H9 (cell line): ENCODE data around the gene TRIM75. TPM values are rescaled to one million over a fixed set of nuclear protein-coding genes. Genes with fewer than 3 reads are reported as not detected.

Experiments used
- DNase-seq: peaks from one replicate; pipeline ENCODE4 v3.0.0-alpha.2; 2017
- H2AFZ ChIP-seq: one replicate; pipeline ENCODE4 v1.6.1; 2013; ENCODE audit warnings: mild to moderate bottlenecking, low read length, control low read depth, moderate library complexity
- H2AK5ac ChIP-seq: 2 replicates; pipeline ENCODE4 v1.6.1; 2013; ENCODE audit warnings: low read length, control low read depth, mixed read lengths; ENCODE audit not compliant: insufficient read length
- H2BK120ac ChIP-seq: one replicate; pipeline ENCODE4 v1.6.1; 2013; ENCODE audit warnings: low read depth, mild to moderate bottlenecking, low read length, control low read depth, inconsistent platforms; ENCODE audit not compliant: poor library complexity, severe bottlenecking
- H2BK12ac ChIP-seq: 2 replicates; pipeline ENCODE4 v1.6.1; 2013; ENCODE audit warnings: low read length, control low read depth, mixed read lengths, low read depth; ENCODE audit not compliant: insufficient read length
- H2BK15ac ChIP-seq: 2 replicates; pipeline ENCODE4 v1.6.1; 2013; ENCODE audit warnings: low read depth, low read length, control low read depth
- H2BK20ac ChIP-seq: one replicate; pipeline ENCODE4 v1.6.1; 2013; ENCODE audit warnings: low read depth, mild to moderate bottlenecking, low read length, control low read depth, inconsistent platforms; ENCODE audit not compliant: poor library complexity, severe bottlenecking
- H2BK5ac ChIP-seq: 2 replicates; pipeline ENCODE4 v1.6.1; 2013; ENCODE audit warnings: low read length, control low read depth, mixed read lengths; ENCODE audit not compliant: insufficient read length
- H3K14ac ChIP-seq: 2 replicates; pipeline ENCODE4 v1.6.1; 2013; ENCODE audit warnings: low read length, control low read depth; ENCODE audit not compliant: insufficient read depth
- H3K18ac ChIP-seq: 2 replicates; pipeline ENCODE4 v1.6.1; 2013; ENCODE audit warnings: low read depth, mild to moderate bottlenecking, mixed read lengths, low read length, control low read depth; ENCODE audit not compliant: insufficient read length
- H3K23ac ChIP-seq: 2 replicates; pipeline ENCODE4 v1.6.1; 2013; ENCODE audit warnings: low read length, control low read depth, mixed read lengths, low read depth; ENCODE audit not compliant: insufficient read length
- H3K23me2 ChIP-seq: 2 replicates; pipeline ENCODE4 v1.6.1; 2013; ENCODE audit warnings: low read depth, mild to moderate bottlenecking, mixed read lengths, low read length, control low read depth; ENCODE audit not compliant: insufficient read length, poor library complexity, severe bottlenecking
- H3K27ac ChIP-seq: 2 replicates; pipeline ENCODE4 v1.5.1; 2013; ENCODE audit warnings: low read length, control low read depth, mixed read lengths, low read depth; ENCODE audit not compliant: insufficient read length
- H3K27me3 ChIP-seq: 2 replicates; pipeline ENCODE4 v1.6.1; 2013; ENCODE audit warnings: low read length, control low read depth, inconsistent platforms; ENCODE audit not compliant: insufficient read depth
- H3K4ac ChIP-seq: 2 replicates; pipeline ENCODE4 v1.6.1; 2013; ENCODE audit warnings: low read depth, mild to moderate bottlenecking, control low read depth, inconsistent platforms, low read length, moderate library complexity
- H3K4me1 ChIP-seq: 2 replicates; pipeline ENCODE4 v1.6.1; 2013; ENCODE audit warnings: low read length, control low read depth, inconsistent platforms; ENCODE audit not compliant: insufficient read depth
- H3K4me2 ChIP-seq: 2 replicates; pipeline ENCODE4 v1.6.1; 2013; ENCODE audit warnings: low read length, control low read depth, mixed read lengths; ENCODE audit not compliant: insufficient read length, insufficient read depth
- H3K56ac ChIP-seq: 2 replicates; pipeline ENCODE4 v1.6.1; 2013; ENCODE audit warnings: low read depth, mild to moderate bottlenecking, mixed read lengths, low read length, control low read depth; ENCODE audit not compliant: insufficient read length
- H3K79me1 ChIP-seq: 2 replicates; pipeline ENCODE4 v1.6.1; 2013; ENCODE audit warnings: low read depth, mild to moderate bottlenecking, moderate library complexity, low read length, control low read depth, inconsistent platforms; ENCODE audit not compliant: insufficient read depth, poor library complexity, severe bottlenecking
- H3K79me2 ChIP-seq: 2 replicates; pipeline ENCODE4 v1.6.1; 2013; ENCODE audit warnings: low read length, control low read depth, inconsistent platforms; ENCODE audit not compliant: insufficient read depth
- H3K9ac ChIP-seq: 2 replicates; pipeline ENCODE4 v1.6.1; 2013; ENCODE audit warnings: low read length, control low read depth, mixed read lengths; ENCODE audit not compliant: insufficient read length; ENCODE audit errors: extremely low read depth
- H3K9me3 ChIP-seq: one replicate; pipeline ENCODE4 v1.6.1; 2013; ENCODE audit warnings: low read depth, low read length, inconsistent platforms; ENCODE audit not compliant: control insufficient read depth
- H3T11ph ChIP-seq: one replicate; pipeline ENCODE4 v1.6.1; 2013; ENCODE audit warnings: mild to moderate bottlenecking, low read length, control low read depth, inconsistent platforms
- H4K20me1 ChIP-seq: one replicate; pipeline ENCODE4 v1.6.1; 2013; ENCODE audit not compliant: control insufficient read depth, insufficient read length, insufficient read depth
- H4K5ac ChIP-seq: 2 replicates; pipeline ENCODE4 v1.6.1; 2013; ENCODE audit warnings: low read depth, mild to moderate bottlenecking, mixed read lengths, low read length, control low read depth; ENCODE audit not compliant: insufficient read length
- H4K8ac ChIP-seq: replicated peaks from 2 replicates; pipeline ENCODE4 v1.6.1; 2013; ENCODE audit warnings: low read length, control low read depth, mixed read lengths, low read depth; ENCODE audit not compliant: insufficient read length
- H4K91ac ChIP-seq: 2 replicates; pipeline ENCODE4 v1.6.1; 2013; ENCODE audit warnings: low read depth, mild to moderate bottlenecking, moderate library complexity, mixed read lengths, low read length, control low read depth; ENCODE audit not compliant: insufficient read length
- H3K27ac Mint-ChIP-seq, 3 experiments: 2 replicates in 2 of 3; 3 replicates in 1 of 3; pipeline ENCODE4 v1.8.0; 2020 to 2021; ENCODE audit warnings: mixed read lengths in 3 of 3, mild to moderate bottlenecking in 1 of 3, moderate library complexity in 1 of 3
- H3K27me3 Mint-ChIP-seq: 2 replicates; pipeline ENCODE4 v1.8.0; 2021; ENCODE audit warnings: low read depth, mild to moderate bottlenecking, moderate library complexity, mixed read lengths
- H3K36me3 Mint-ChIP-seq, 3 experiments: 2 replicates in 2 of 3; 3 replicates in 1 of 3; pipeline ENCODE4 v1.8.0; 2020 to 2021; ENCODE audit warnings: low read depth in 3 of 3, mixed read lengths in 3 of 3; ENCODE audit not compliant: insufficient read depth in 1 of 3
- H3K4me1 Mint-ChIP-seq, 2 experiments: 2 replicates each; pipeline ENCODE4 v1.8.0; 2020; ENCODE audit warnings: mixed read lengths in 2 of 2
- H3K4me3 Mint-ChIP-seq, 2 experiments: 2 replicates in 1 of 2; 3 replicates in 1 of 2; pipeline ENCODE4 v1.8.0; 2020 to 2021; ENCODE audit warnings: mild to moderate bottlenecking in 2 of 2, mixed read lengths in 2 of 2, moderate library complexity in 1 of 2
- H3K9me3 Mint-ChIP-seq, 2 experiments: 2 replicates in 1 of 2; 3 replicates in 1 of 2; pipeline ENCODE4 v1.8.0; 2020; ENCODE audit warnings: mild to moderate bottlenecking in 2 of 2, mixed read lengths in 2 of 2, moderate library complexity in 1 of 2
- total RNA-seq: library from RNA; stranded (reverse); gene quantifications from 2 replicates; pipeline ENCODE4 v1.2.1, GENCODE V29; 2021
- TF ChIP-seq, protein P1 (sequence below): fragments of 200-600 bp; sonication (generic); conservative IDR thresholded peaks from 3 replicates; pipeline ENCODE4 v1.8.0; 2021; ENCODE audit warnings: antibody characterized with exemption, mild to moderate bottlenecking

Gene TRIM75
- total RNA-seq, 1 experiment from 2014 or later = not detected

DNA sequence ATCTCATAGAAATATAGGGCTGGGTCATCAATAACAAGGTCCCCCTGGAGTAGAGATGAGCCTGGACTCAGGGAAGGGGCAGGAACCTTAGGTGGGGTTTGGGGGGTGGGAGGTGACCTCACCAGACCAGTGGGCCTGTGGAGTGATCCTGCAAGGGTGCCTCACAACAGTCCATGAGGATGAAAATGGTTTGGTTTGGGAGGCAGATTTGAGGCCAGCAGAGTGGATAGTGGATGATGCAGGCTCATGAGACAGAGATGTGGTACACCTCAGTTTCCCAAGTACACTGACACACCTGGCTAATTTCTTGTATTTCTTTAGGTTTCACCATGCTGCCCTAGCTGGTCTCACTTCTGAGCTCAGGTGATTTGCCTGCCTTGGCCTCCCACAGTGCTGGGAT lies 40.0 kb upstream of the TRIM75 start:
- Histone ChIP-seq H3T11ph (no peak overlapping the region), H4K8ac (no peak overlapping the region), H3K18ac (no peak overlapping the region), H3K4ac (no peak overlapping the region), H2BK12ac (no peak overlapping the region), H4K5ac (no peak overlapping the region), H2AFZ (no peak overlapping the region), H2BK5ac (no peak overlapping the region), H2BK15ac (no peak overlapping the region; the same call in 1 of the 2 replicates), H4K91ac (no peak overlapping the region), H3K27me3 (no peaks in the 10 kb centered on the region), H2AK5ac (no peak overlapping the region), H3K9ac (no peak overlapping the region), H3K9me3 (no peaks in the 10 kb centered on the region), H3K23ac (no peak overlapping the region), H3K23me2 (no peaks in the 10 kb centered on the region), H3K4me2 (no peak overlapping the region), H3K4me1 (no peaks in the 10 kb centered on the region), H3K79me2 (no peaks in the 10 kb centered on the region), H4K20me1 (no peaks in the 10 kb centered on the region), H2BK20ac (no peak overlapping the region), H3K14ac (no peak overlapping the region), H3K56ac (no peak overlapping the region), H2BK120ac (no peak overlapping the region), H3K79me1 (no peaks in the 10 kb centered on the region), H3K27ac (no peak overlapping the region)
- peaks cover 4% of the 10 kb centered on the region; the same call in 1 of the 2 replicates for H3K27me3 Mint-ChIP-seq
- H3K4me3 Mint-ChIP-seq = no peak overlapping the region
- H3K4me1 Mint-ChIP-seq = peaks cover 0 to 3% of the 10 kb centered on the region in 2 experiments; a peak in 3 of 4 replicates
- H3K27ac Mint-ChIP-seq = no peak overlapping the region
- no peaks in the 10 kb centered on the region for H3K36me3 Mint-ChIP-seq
- TF ChIP-seq, protein P1, sequence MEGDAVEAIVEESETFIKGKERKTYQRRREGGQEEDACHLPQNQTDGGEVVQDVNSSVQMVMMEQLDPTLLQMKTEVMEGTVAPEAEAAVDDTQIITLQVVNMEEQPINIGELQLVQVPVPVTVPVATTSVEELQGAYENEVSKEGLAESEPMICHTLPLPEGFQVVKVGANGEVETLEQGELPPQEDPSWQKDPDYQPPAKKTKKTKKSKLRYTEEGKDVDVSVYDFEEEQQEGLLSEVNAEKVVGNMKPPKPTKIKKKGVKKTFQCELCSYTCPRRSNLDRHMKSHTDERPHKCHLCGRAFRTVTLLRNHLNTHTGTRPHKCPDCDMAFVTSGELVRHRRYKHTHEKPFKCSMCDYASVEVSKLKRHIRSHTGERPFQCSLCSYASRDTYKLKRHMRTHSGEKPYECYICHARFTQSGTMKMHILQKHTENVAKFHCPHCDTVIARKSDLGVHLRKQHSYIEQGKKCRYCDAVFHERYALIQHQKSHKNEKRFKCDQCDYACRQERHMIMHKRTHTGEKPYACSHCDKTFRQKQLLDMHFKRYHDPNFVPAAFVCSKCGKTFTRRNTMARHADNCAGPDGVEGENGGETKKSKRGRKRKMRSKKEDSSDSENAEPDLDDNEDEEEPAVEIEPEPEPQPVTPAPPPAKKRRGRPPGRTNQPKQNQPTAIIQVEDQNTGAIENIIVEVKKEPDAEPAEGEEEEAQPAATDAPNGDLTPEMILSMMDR = no peak
- DNase-seq = no peak
- H3K9me3 Mint-ChIP-seq = no peaks in the 10 kb centered on the region; a peak in 1 of 5 replicates
